Epithelial cell of umbilical artery (primary cell): ENCODE data around the gene ACOXL. TPM values are rescaled to one million over a fixed set of nuclear protein-coding genes. Genes with fewer than 3 reads are reported as not detected.

ENCODE experiments used
- total RNA-seq: library from RNA; depleted of rRNA; stranded (reverse); fragments of >200 nt; gene quantifications from 2 replicates; pipeline ENCODE4 v1.2.3, GENCODE V29; 2014

ACOXL gene
- not detected in 2 replicates for total RNA-seq

GRCh38 chr2:110732422-110733413, at the start of gene ACOXL:
Gene ACOXL (plus strand): TSS chr2:110732573. CDS start chr2:110768390, 35,817 bp downstream.

DNA sequence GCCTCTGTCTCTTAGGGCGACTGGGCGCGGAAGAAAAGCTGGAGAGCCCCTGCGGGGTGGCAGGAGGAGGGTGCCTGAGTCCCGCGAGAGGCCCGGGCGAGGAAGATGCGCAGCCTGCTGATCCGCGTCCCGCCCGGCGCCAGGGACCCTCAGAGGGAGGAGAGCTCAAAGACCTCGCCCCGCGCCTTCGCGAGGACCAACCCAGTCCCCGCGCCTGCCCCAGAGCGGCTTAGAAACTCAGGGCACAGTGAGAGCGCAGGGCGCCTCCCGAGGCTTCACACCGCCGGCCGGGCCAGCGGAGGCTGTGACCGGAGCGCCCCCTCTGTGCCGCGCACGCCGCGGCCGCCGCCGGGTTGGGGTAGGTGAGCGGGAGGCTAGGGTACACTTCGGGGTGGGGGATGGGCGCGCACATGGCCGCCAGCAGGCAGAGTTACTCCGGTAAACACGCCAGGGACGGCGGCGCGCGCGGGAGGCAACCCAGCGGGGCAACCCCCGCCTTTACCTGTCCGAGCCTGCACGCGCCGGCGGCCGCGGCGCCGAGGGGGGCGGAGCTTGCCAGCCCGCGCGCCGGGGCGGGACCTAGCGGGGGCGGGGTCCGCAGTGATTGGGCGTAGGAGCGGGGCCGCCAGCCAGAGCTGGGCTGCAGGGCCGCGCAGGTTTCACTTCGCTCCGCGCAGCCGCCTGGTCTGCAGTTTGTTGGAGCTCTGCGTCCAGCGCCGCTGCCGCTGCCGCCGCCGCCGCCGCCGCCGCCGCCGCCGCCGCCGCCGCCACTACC, 388.1 kb downstream of the ACOXL start, which contains the start of gene BCL2L11:
TSS of gene BCL2L11 (plus strand) at position 662 of the 775 bp plus-strand sequence. CDS start 2,832 bp downstream, outside the sequence.

Other genes starting within 250 kb of the ACOXL start
- gene RGPD6, start 155.4 kb upstream of the ACOXL start, total RNA-seq = 17.2 and 31.5 TPM in 2 replicates
- gene BUB1, start 54.5 kb upstream of the ACOXL start, total RNA-seq = 35.7 and 38.0 TPM in 2 replicates